HG02938 (cell line): ENCODE data around the gene GNAI2.
"Not testable (repeated sequence)": the region's sequence is repeated elsewhere in the genome, so short reads cannot be mapped to it uniquely, and the experiment has no call there.

Experiments
- ATAC-seq: cut with Tn5 transposase; IDR thresholded peaks from one replicate; pipeline ENCODE4 v1.9.1; 2021; ENCODE audit warnings: mild to moderate bottlenecking, moderate library complexity; ENCODE audit not compliant: unreplicated experiment

The GNAI2 gene

GRCh38 chr3:50204804-50205412 is 31.1 kb upstream of the GNAI2 start, which contains the start of gene SLC38A3:
TSS of gene SLC38A3 (plus strand) at chr3:50205271. CDS start at chr3:50214200, 8,929 bp downstream.
- ATAC-seq: no peak

DNA sequence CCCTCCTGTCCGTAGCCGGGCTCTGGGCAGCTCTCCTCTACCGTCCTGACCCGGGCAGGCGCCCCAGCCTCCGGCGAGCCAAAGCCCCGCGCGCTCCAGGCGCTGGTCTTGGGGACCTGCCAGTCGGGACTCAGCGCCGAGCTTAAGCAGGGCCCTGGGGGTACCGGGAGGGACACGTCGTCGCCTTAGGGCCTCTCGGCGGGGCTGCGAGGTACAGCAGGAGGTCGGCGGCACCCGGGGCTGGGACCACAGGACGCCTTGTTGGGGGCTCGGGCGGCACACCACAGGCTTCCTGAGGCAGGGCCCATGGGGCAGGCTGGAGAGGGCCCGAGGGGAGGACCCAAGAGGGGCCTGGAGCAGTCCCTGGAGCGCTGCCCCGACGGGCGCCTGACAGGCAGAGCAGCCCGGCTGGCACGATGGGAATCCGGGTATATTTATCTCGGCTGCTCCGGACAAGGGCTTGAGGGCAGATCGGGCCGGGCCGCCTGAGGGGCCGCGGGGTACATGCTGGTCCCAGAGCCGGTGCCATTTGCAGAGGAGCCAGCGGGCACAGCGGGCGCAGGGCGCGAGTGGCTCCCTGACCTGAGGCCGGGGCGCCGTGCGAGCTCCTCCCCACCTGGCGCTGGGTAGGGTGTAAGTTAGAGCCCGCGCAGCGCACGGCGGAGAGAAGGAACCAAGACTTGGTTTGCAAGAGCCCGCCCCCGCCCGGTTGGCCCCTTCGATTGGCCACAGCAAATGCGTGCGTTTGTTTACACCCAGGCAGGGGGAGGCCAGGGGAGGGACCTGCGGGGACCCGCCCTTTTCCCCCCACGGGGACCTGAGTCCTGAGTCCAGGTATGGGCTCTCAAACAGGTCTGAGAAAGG is 30.4 kb upstream of the GNAI2 start:
- no peak for ATAC-seq

GRCh38 chr3:50207359-50208042 is 28.5 kb upstream of the GNAI2 start:
- ATAC-seq: no peak

- no peak for ATAC-seq
Measured at GRCh38 chr3:50208677-50209344, 27.2 kb upstream of the GNAI2 start.

DNA sequence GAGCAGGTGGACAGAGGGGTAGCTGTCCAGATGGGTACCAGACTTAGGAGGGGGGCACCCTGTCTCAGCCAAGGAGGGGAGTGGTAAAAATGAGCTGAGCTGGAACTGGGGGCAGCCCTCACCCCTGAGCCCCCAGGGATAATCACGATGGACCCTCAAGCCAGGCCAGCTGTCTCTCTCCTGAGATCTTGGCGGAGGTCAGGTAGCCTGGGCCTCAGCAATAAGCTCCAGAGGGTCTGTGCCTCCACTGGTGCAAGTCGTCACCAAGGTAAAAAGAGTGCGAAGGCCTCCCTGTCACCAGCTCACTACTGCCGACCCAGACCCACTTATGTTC is 25.9 kb upstream of the GNAI2 start:
- no peak for ATAC-seq

DNA sequence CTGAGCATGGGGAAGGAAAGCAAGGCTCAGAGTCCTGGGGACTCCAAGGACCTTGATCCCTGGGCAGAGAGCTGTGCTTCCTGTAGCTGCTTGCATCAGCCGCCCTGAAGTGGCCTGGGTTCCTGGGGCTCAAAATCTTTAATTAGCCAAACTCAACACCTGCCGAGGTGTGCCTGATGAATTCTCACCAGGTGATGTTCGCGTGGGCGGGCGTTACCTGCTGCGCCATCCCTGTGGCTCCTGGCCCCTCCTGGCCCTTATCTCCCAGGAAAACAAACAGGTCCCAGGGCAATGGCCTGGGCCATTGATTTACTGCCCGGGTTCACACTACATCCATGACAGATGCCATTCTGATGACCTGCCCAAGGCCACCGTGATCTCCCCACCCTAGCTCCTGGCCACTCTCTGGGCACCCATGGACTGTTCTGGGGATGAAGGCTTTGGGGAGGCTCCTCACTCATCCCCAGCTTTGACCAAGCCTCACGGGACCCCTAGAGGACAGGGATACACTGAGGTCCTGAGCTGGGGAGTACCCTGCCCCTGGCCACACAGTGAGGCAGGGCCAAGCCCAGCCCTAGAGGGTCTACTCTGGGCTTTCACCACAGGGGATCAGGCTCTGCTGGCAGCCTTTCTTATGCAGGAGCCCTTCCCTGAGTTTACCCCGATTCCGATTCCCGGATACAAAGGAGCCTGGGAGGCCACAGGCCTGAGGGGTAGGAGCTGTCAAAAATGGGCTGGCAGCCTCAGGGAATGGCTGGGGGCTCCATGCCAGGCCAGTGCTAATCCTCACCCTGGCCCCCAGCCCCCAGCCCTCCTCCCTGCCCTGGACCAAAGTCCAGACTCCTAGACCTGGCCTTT is 25.3 kb upstream of the GNAI2 start:
- no peak for ATAC-seq

DNA sequence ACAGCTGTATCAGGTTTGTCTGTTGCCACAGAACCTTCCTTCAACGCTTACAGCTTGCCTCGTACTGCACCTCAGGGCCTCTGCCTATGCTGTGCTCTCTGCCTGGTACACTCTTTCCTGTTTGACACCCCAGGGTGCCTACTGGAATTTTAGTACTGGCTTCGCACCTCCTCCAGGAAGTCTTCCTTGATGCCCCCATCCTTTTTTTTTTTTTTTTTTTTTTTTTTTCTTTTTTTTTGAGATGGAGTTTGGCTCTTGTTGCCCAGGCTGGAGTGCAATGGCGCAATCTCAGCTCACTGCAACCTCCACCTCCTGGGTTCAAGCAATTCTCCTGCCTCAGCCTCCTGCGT is 24.7 kb upstream of the GNAI2 start:
- not testable (repeated sequence) for ATAC-seq

DNA sequence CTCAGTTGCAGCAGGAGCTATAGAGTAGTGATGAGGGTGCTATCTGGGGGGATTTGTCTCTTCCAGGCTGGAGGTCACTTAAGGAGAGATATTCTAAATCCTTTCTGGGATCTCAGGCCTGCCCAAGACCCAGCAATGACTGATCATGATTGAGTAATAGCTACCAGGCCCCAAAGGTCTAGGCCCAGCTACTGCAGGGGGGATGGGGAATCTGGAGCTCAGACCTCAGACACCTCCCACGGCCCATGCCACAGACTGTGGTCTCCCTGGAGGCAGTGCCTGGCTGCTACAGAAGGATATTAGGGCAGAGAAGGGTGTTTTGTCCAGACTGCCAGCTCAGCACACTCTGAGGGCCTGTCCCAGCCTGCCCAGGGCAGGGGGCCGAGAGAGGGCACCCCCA is 24.1 kb upstream of the GNAI2 start:
- ATAC-seq: no peak

- ATAC-seq: no peak
Measured at GRCh38 chr3:50212502-50212901, 23.5 kb upstream of the GNAI2 start.

DNA sequence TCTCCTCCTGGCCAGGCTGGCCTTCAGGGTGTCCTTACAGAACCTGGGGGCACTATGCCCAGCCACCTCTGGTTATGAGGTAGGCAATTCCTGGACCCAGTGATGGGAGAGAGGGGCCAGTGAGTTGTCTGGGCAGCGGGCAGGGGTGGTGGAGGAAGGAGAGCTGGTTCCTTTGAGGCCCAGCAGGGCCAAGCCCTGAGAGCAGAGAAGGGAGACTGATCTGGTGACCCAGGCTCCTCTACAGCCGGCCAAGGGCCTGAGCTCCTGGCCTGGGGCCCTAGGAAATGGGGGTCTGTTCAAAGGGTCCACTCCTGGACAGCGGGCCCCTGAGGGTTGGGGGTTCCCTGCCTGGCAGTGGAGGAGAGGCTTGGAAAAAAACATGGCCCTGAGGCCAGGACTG is 23.0 kb upstream of the GNAI2 start:
- no peak for ATAC-seq

DNA sequence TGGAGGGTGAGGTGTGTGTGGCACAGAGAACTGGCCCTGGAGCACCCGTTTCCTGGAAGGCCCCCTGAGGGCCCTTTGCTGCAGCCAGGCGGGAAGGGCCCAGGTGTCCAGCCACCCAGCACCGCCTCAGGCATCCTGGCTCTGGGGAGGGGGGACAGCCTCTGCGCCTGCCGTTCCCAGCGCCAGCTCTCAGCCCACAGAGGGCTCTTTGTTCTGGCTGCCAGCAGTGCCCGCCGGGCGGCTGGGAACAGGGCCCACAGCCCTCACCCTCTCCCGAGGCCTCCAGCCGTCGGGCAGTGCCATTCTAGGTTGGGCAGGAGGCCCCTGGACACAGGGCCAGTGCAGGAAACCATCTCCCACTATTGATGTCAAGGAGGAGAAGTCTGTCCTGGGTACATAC is 22.6 kb upstream of the GNAI2 start:
- no peak for ATAC-seq

DNA sequence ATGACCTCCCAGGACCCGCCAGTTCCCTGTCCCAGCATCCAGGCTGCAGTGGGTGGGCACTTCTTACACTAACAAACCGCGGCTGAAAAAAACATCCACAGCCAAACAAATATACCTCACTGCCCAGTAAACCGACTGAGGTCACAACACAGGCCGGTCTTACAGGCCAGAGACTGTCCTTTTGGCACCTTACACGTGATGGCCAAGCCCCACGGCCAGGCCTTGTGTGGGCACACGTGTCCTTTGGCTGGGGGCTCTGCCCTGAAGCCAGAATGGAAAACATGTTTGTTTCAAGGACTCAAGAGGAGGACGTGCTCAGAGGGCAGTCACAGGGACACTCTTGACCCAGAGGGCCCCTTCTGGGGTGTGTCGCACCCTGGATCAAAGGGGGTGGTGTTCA is 21.2 kb upstream of the GNAI2 start:
- no peak for ATAC-seq

DNA sequence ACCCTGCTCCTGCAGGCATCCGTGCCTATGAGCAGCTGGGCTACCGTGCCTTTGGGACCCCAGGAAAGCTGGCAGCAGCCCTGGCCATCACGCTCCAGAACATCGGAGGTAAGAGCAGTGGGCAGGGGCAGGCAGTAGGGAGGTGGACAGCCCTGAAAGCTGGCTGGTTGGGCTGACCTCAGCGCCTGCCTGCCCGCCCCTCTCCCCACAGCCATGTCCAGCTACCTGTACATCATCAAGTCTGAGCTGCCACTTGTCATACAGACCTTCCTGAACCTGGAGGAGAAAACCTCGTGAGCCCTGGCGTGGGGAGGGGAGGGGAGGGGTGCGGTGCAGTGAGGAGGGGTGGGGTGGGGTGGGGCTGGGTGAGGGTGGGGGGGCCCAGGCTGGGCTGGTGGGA is 20.5 kb upstream of the GNAI2 start:
- no peak for ATAC-seq

- ATAC-seq: no peak
Measured at GRCh38 chr3:50217681-50218080, 18.3 kb upstream of the GNAI2 start.

- no peak for ATAC-seq
Measured at GRCh38 chr3:50218448-50218847, 17.6 kb upstream of the GNAI2 start.

DNA sequence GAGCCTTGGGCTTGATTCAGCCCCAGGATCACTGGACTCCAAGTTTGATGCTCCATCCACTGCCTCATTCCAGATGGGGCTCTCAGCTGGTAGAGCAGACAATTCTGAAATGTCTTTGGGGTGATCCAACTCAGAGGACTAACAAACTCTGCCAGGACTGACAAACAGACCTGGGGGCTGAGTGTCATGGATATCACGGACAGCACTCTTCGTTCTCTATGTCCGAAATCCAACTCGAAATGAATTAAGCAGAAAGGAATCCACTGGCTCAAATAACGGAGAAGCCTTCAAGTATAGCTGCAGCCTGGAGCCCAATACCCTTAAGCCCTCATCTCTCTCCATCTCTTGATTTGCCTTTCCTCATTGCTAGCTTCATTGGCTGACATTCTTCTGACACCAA is 16.7 kb upstream of the GNAI2 start:
- no peak for ATAC-seq

DNA sequence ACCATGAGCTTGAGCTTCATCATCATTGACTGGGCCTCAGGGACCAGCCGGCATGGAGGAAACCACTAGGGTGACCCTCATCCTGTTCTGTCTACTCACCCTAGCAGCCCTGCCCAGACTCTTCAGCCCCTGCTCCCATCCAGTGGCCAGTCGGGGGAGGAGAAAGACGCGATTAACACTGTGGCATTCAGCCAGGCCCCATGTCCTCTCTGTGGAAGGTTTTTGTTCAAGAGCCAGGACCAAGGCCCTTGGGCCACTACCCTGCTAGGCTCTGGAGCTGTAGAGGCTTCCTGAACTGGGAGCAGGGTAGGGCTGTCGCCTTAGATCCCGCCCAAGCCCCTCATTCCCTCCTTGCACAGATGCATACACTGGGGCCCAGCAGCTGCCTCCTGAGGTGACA is 15.9 kb upstream of the GNAI2 start:
- ATAC-seq: no peak

DNA sequence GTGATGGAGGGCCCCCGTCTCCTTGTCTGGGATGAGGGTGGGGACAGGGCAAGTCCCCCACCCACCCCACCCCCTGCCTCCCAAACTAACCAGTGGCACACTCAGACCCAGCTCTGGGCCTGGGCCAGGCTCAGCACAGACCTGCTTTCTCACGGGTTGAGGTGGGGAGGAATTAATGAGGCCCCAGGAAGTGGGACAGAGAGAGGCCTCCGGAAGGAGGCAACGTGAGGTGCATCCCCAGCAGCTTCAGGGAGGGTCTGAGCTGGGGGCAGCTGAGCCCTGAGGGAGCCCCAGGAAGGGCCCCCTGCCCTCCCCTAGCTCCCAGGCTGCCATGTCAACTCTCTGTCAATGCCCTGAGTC is 15.0 kb upstream of the GNAI2 start:
- ATAC-seq: no peak

- no peak for ATAC-seq
Measured at GRCh38 chr3:50221411-50222168, 14.4 kb upstream of the GNAI2 start.

DNA sequence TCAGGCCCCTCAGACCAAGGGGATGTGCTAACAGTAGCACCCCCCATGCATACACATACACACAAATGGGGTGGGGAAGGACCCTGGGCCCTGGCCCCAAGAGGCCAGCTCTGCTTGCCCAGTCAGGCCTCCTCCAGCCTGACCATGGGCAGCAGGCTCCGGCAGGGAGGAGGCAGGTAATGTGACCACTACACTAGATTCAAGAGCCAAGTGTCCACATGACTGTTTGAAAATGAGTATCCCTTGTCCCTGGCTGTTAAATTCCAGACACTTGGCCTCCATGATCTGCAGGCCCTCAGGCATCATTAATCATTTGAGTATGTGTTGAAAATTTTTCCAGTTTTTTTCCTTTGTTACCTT is 13.9 kb upstream of the GNAI2 start:
- ATAC-seq: no peak
